Loucy (cell line): ENCODE data around the gene MIB1.

ENCODE experiments used
- CTCF ChIP-seq: fragments of 200-600 bp; sonication (generic); conservative IDR thresholded peaks from 2 replicates; pipeline ENCODE4 v1.5.1; 2014; ENCODE audit warnings: mild to moderate bottlenecking, antibody characterized with exemption, low read length
- EZH2phosphoT487 ChIP-seq: fragments of 200-600 bp; IDR thresholded peaks from 2 replicates; pipeline ENCODE4 v1.6.1; 2018; ENCODE audit warnings: antibody characterized with exemption, mild to moderate bottlenecking, moderate library complexity, borderline replicate concordance

DNA sequence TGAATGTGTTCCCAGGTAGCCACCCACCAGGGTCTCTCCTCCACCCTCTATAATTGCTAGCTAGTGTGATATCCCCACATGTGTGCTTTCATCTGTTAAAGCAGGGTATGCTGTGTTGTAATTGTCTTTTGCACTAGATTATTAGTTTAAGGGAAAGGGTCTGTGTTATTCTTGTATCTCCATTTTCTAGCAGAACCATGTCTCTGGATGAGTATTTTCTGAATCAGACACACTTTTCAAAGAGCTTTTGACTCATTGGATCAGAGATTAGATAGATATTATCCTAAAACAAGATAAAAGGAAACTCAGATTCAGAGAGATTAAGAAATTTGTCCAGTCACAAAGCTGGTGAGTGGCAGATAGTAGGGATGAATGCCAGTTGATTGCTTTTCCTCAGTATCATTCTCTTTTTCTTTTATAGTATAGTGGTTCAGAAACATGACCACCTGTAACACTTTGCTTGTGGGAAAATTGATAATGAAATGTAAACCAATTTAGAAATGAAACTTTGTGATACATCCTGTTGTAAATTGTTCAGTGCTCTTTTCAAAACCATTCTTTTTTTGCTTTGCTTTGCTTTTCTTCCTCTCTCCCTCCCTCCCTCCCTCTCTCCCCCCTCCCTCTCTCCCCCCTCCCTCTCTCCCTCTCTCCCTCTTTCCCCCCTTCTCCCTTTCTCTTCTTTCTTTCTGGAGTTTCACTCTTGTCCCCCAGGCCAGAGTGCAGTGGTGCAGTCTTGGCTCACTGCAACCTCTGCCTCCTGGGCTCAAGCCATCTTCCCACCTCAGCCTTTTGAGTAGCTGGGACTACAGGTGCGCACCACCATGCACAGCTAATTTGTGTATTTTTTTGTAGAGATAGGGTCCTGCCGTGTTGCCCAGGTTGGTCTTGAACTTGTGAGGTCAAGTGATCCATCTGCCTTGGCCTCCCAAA, 7.4 kb downstream of the MIB1 start:
- TF ChIP-seq CTCF (no peak), EZH2phosphoT487 (no peak)
